KMS-11 (cell line): ENCODE data around the gene LACTB.

ENCODE experiments used
- H2AFZ ChIP-seq: fragments of 200-600 bp; sonication (generic); 2 replicates; pipeline ENCODE4 v1.6.1; 2016; ENCODE audit warnings: antibody characterized with exemption, mixed run types, low read depth
- H3K27ac ChIP-seq: fragments of 200-600 bp; sonication (generic); 2 replicates; pipeline ENCODE4 v1.6.1; 2016; ENCODE audit warnings: mild to moderate bottlenecking, mixed run types
- H3K27me3 ChIP-seq: fragments of 200-600 bp; sonication (generic); 2 replicates; pipeline ENCODE4 v1.6.1; 2017; ENCODE audit warnings: mild to moderate bottlenecking, low read depth, mixed run types, moderate library complexity; ENCODE audit not compliant: insufficient read depth
- H3K36me3 ChIP-seq: fragments of 200-600 bp; sonication (generic); 2 replicates; pipeline ENCODE4 v1.6.1; 2017; ENCODE audit warnings: mild to moderate bottlenecking, mixed run types; ENCODE audit not compliant: insufficient read depth
- H3K4me1 ChIP-seq: fragments of 200-600 bp; sonication (generic); 2 replicates; pipeline ENCODE4 v1.6.1; 2016; ENCODE audit warnings: mild to moderate bottlenecking, low read depth, mixed run types; ENCODE audit not compliant: poor library complexity, severe bottlenecking
- H3K4me2 ChIP-seq: fragments of 200-600 bp; sonication (generic); 2 replicates; pipeline ENCODE4 v1.7.0; 2016; ENCODE audit warnings: mild to moderate bottlenecking, mixed run types
- H3K4me3 ChIP-seq: fragments of 200-600 bp; sonication (generic); IDR thresholded peaks from 2 replicates; pipeline ENCODE4 v1.6.1; 2017; ENCODE audit warnings: low read depth, low read length, mixed read lengths; ENCODE audit not compliant: insufficient read depth
- H3K79me2 ChIP-seq: fragments of 200-600 bp; sonication (generic); 2 replicates; pipeline ENCODE4 v1.6.1; 2016; ENCODE audit warnings: low read depth, mixed run types; ENCODE audit not compliant: insufficient read depth
- H3K9ac ChIP-seq: fragments of 200-600 bp; sonication (generic); 2 replicates; pipeline ENCODE4 v1.6.1; 2016; ENCODE audit warnings: mild to moderate bottlenecking, mixed run types
- H4K20me1 ChIP-seq: fragments of 200-600 bp; sonication (generic); 2 replicates; pipeline ENCODE4 v1.6.1; 2016; ENCODE audit warnings: mild to moderate bottlenecking, mixed run types; ENCODE audit not compliant: insufficient read depth
- CTCF ChIP-seq: fragments of 200-600 bp; sonication (generic); conservative IDR thresholded peaks from 2 replicates; pipeline ENCODE4 v1.6.1; 2017; ENCODE audit warnings: low read depth, mild to moderate bottlenecking, antibody characterized with exemption, low read length, moderate library complexity, mixed read lengths

LACTB gene

DNA sequence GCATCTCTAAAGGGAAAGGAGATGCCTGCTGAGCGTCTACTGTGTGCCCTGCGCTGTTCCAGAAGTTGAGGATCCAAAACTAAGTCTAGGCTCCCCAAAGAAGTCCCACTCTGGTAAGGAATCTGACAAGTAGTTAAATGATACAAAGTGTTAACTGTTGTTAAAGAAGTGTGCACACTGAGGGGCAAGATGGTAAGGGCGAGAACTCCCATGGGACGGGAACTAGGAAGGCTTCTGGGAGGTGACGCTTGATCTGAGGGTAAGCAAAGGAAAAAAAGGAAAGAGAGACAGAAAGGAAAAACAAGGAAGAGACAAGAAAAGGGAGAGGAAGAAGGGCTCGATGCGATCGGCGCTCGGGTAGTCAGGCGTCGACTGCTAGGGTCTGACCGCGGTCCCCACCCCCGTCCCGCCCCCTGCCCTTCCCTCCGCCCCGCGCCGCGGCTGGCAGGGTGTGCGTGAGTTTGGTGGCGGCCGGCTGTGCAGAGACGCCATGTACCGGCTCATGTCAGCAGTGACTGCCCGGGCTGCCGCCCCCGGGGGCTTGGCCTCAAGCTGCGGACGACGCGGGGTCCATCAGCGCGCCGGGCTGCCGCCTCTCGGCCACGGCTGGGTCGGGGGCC, at the start of gene LACTB:
Gene LACTB (plus strand): TSS at position 480 of the 620 bp plus-strand sequence. CDS start 11 bp downstream, at position 491.
- Histone ChIP-seq H2AFZ (peak within 1 kb of the TSS; percentile 94), H3K36me3 (no peaks in the 10 kb centered on the region), H4K20me1 (no peaks in the 10 kb centered on the region), H3K27me3 (no peaks in the 10 kb centered on the region), H3K79me2 (no peaks in the 10 kb centered on the region), H3K4me1 (peaks cover 6% of the 10 kb centered on the region), H3K27ac (peak within 1 kb of the TSS; percentile 36), H3K9ac (peak within 1 kb of the TSS; percentile 34; the same call in 1 of the 2 replicates), H3K4me2 (peak within 1 kb of the TSS; percentile 87), H3K4me3 (no peak within 1 kb of the TSS)
- no peak for TF ChIP-seq CTCF

DNA sequence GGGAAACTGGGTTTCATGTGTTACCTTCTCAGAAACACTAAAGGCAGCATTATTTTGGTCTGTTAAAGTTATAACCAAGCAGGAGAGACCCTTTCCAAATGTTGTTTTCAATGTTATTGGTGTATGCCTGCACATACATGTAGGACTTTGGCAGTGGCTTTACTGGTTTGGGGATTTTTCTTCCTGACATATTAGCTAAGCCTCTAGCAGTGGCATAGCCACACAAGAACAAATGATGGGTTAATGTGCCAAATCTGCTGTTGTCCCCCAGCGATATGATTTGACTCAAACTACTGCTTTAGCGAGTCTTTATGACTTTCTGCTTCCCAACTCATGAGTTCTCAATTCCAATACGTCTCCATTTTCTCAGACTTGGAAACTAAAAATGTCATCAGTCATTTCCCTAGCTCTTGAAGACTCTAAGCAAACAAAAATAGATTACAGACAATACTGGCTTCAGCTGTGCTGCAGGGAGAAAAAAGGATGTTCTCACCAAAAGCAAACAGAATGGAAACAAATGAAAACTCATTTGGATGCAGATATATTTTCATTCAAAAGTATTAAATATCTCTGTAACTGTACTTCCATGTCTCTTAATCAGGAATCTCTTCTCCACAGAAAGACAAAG, 49.5 kb upstream of the LACTB start:
- Histone ChIP-seq H3K4me1 (no peaks in the 10 kb centered on the region), H2AFZ (no peak overlapping the region), H3K36me3 (no peaks in the 10 kb centered on the region), H3K9ac (no peak overlapping the region), H4K20me1 (no peaks in the 10 kb centered on the region), H3K4me2 (no peak overlapping the region), H3K79me2 (no peaks in the 10 kb centered on the region), H3K27me3 (no peaks in the 10 kb centered on the region), H3K4me3 (no peak overlapping the region), H3K27ac (no peak overlapping the region)
- TF ChIP-seq CTCF, result no peak

- H3K4me2 ChIP-seq, result no peak overlapping the region
- no peak for TF ChIP-seq CTCF
- no peak overlapping the region for H3K9ac ChIP-seq
- H2AFZ ChIP-seq, result no peak overlapping the region
- H3K79me2 ChIP-seq, result no peaks in the 10 kb centered on the region
- no peaks in the 10 kb centered on the region for H3K4me1 ChIP-seq
- no peak overlapping the region for H3K27ac ChIP-seq
- H3K4me3 ChIP-seq, result no peak overlapping the region
- no peaks in the 10 kb centered on the region for H3K27me3 ChIP-seq
- H4K20me1 ChIP-seq, result no peaks in the 10 kb centered on the region
- no peaks in the 10 kb centered on the region for H3K36me3 ChIP-seq
Measured at GRCh38 chr15:63072809-63073277, 48.8 kb upstream of the LACTB start.

DNA sequence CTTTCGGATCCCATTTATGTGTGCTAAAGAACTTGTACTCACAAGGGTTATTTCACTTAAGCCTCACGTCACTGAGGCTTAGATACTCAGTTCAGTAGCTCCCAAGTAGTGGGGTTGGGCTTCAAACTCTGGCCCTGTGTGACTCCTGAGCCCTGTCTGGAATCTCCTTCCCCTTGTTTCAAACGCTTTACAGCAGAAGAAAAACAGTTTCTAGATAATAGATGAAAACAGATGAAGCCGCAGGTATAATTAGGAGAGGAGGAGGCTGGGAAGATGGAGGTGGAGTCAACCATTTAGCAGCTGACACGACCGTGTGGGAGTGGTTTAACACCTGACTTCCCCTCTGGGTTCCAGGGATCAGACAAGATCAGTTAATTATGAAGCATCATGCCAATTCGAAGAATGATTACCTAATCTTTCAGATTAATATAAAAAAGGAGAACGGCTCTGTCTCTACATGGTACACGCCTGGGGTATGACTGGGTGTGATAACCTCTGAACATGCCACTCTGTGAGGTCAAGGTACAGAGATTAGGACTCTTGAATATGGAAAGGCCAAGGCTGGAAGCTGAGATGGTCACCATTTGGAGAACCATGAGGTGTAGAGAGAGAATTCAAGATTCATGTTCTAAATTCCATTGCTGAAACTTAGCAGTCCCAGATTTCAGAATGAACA, 48.0 kb upstream of the LACTB start:
- no peak overlapping the region for H3K27ac ChIP-seq
- H3K4me3 ChIP-seq, result no peak overlapping the region
- H2AFZ ChIP-seq, result no peak overlapping the region
- H3K27me3 ChIP-seq, result no peaks in the 10 kb centered on the region
- H4K20me1 ChIP-seq, result no peaks in the 10 kb centered on the region
- no peaks in the 10 kb centered on the region for H3K79me2 ChIP-seq
- no peak overlapping the region for H3K4me2 ChIP-seq
- no peaks in the 10 kb centered on the region for H3K36me3 ChIP-seq
- TF ChIP-seq CTCF, result no peak
- no peaks in the 10 kb centered on the region for H3K4me1 ChIP-seq
- no peak overlapping the region for H3K9ac ChIP-seq
